Coronary artery (tissue), 2 donors: ENCODE results near the gene ERC1.

Experiments
- DNase-seq: peaks from one replicate; pipeline ENCODE4 v3.0.0-alpha.2; 2017; ENCODE audit warnings: low spot score
- H3K27ac ChIP-seq, 2 donors: fragments of 200-600 bp; sonication (generic); one replicate each; pipeline ENCODE4 v1.5.1; 2016 to 2019
- H3K4me3 ChIP-seq: fragments of 200-600 bp; sonication (generic); 2 replicates; pipeline ENCODE4 v1.5.1; 2016; ENCODE audit warnings: mild to moderate bottlenecking, moderate library complexity
- TF ChIP-seq, protein P1 (sequence below): fragments of 200-600 bp; sonication (generic); IDR thresholded peaks from one replicate; pipeline ENCODE4 v1.5.1; 2019; ENCODE audit warnings: antibody characterized with exemption

Gene ERC1

DNA sequence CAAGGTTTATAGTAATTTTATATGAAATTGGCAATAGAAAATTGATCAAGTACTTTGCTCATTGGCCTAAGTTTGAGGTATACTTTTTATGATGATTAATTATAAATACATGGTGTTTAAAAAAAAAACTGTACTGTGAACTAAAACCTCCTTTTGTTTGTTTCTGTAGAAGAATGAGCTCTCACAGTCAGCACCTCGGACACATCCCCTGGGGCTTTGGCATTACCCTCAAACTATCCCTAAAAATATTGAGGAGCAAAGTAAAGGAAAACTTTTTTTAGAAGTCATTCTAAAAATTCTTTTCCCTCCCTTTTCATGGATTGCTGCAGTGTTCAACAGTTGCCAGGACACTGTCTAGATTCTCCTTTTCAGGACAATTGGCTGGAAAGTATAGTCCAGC is 419.8 kb downstream of the ERC1 start:
- TF ChIP-seq, protein P1, sequence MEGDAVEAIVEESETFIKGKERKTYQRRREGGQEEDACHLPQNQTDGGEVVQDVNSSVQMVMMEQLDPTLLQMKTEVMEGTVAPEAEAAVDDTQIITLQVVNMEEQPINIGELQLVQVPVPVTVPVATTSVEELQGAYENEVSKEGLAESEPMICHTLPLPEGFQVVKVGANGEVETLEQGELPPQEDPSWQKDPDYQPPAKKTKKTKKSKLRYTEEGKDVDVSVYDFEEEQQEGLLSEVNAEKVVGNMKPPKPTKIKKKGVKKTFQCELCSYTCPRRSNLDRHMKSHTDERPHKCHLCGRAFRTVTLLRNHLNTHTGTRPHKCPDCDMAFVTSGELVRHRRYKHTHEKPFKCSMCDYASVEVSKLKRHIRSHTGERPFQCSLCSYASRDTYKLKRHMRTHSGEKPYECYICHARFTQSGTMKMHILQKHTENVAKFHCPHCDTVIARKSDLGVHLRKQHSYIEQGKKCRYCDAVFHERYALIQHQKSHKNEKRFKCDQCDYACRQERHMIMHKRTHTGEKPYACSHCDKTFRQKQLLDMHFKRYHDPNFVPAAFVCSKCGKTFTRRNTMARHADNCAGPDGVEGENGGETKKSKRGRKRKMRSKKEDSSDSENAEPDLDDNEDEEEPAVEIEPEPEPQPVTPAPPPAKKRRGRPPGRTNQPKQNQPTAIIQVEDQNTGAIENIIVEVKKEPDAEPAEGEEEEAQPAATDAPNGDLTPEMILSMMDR, result no peak

DNA sequence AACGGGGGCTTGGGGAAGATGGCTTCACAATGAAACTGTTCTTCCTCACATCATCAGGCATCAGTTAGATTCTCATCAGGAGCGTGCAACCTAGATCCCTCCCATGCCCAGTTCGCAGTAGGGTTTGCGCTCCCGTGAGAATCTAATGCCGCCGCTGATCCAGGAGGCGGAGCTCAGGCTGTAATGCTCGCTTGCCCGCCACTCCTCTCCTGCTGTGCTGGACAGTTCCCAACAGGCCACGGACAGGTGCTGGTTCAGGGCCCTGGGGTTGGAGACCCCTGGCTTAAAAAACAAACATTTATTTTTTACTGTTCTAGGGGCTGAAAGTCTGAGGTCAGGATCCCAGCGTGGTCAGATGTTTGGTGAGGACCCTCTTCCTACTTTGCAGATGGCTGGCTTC is 422.9 kb downstream of the ERC1 start:
- DNase-seq, result no peak
- no peak overlapping the region for H3K27ac ChIP-seq
- H3K4me3 ChIP-seq, result no peak overlapping the region
- TF ChIP-seq, protein P1, result no peak

More for the DNA sequence above, 419.8 kb downstream of the ERC1 start:
- Histone ChIP-seq H3K4me3 (no peak overlapping the region), H3K27ac (no peak overlapping the region)
- no peak for DNase-seq

DNA sequence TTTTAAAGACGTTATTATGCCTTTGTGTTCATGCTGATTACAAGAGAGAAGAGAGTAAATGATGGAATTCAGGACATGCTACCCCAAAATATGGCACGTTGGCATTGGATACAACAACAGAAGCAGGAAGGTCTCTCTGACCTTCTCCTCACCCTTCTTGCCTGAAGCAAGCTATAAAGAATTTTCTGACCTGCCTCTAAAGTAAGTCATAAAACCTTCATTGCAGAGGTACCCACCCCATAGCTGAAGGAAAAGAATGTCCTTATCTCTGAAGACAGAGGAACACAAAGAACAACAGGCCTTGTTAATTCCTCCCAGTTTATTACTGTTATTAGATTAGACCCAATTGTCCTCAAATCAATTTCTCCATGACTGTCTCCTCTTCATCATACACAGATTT is 427.1 kb downstream of the ERC1 start:
- Histone ChIP-seq H3K4me3 (no peak overlapping the region), H3K27ac (no peak overlapping the region)
- TF ChIP-seq, protein P1, result no peak
- DNase-seq, result no peak

DNA sequence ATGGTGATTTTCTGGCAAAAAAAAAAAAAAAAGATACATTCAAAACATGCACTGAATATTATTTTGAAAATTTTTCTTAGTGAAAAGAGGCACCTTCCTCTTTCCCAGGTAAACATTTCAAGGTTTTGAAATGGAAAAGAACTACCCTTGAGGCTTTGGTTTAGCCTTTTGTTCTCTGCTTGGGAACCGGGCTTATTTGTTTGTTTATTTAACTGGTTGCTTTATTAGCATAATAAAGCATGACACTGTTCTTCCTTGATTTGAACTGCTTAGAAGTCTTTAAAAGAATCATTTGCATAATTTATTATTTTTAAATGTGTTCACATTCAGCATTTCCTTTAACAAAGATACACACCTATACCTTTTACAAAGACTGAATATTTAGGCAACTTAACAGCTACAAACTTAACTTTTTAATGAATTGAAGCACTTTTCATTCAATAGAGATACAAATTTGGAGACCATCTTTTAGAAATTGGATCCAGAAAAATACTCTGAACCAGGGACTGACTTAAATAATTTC is 428.9 kb downstream of the ERC1 start:
- Histone ChIP-seq H3K27ac (no peak overlapping the region), H3K4me3 (no peak overlapping the region)
- DNase-seq, result no peak
- TF ChIP-seq, protein P1, result no peak

DNA sequence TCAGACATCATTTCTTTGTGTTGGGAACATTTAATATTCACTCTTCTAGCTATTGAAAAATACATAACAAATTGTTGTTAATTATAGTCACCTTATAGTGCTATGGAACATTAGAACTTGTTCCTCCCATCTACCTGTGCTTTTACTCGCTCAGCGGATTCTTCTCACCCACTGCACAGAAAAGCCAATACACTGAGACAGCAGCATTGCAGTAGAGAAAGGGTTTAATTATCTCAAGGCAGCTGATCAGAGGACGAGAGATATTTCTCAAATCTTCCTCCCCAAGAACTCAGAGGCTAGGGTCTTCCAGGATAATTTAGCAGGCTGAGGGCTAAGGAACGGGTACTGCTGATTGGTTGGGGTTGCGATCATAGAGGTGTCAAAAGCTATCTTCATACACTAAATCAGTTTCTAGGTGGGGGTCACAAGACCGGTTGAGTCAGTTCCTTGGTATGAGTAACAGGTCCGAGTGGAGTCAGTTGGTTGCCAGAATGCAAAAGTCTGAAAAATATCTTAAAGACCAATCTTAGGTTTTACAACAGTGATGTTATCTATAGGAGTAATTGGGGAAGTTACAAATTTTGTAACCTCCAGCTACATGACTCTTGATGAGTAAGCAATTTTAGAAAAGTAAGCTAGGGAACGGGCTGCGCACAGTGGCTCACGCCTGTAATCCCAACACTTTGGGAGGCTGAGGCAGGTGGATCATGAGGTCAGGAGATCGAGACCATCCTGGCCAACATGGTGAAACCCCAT is 430.2 kb downstream of the ERC1 start:
- TF ChIP-seq, protein P1, result no peak
- Histone ChIP-seq H3K27ac (no peak overlapping the region), H3K4me3 (no peak overlapping the region)
- no peak for DNase-seq

DNA sequence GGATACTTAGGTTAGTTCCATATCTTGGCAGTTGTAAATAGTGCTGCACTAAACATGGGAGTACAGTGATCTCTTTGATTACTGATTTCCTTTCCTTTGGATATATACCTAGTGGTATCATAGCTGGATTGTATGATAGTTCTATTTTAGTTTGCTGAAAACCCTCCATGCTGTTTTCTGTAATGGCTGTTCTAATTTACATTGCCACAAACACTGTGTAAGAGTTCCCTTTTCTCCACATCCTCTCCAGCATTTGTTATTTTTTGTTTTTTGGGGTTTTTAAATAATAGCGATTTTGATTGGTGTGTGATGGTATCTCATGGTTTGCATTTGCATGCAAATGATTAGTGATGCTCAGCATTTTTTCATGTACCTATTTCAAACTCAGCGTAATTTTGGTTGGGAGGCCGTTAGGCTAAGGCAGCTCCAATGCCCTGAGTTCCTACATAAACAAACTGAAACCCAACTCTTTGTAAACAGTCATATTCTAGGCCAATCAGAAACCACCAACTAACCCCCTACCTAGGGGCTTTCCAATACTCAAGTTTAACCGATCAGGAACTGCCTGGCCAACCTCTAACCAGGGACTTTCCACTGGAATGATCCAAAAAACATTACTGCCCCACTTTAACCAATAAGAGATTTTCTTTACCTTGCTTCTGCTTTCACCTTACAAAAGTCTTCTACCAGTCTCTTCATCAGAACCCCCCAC is 431.7 kb downstream of the ERC1 start:
- Histone ChIP-seq H3K4me3 (no peak overlapping the region), H3K27ac (no peak overlapping the region)
- TF ChIP-seq, protein P1, result no peak
- no peak for DNase-seq
